SK-N-MC (cell line): ENCODE results near the gene CEP126.

Source experiments
- EZH2 ChIP-seq: fragments of 200-600 bp; sonication (generic); IDR thresholded peaks from one replicate; pipeline ENCODE4 v1.6.1; 2017; ENCODE audit warnings: antibody characterized with exemption
- FOXP2 ChIP-seq: optimal IDR thresholded peaks from 2 replicates; pipeline ENCODE3; 2011; ENCODE audit warnings: mild to moderate bottlenecking, moderate library complexity; ENCODE audit not compliant: insufficient read depth; ENCODE audit errors: extremely low read length, control extremely low read depth
- POLR2AphosphoS5 ChIP-seq: IDR thresholded peaks from 2 replicates; pipeline ENCODE4 v1.6.1; 2012; ENCODE audit warnings: mild to moderate bottlenecking, low read depth, low read length, borderline replicate concordance

- TF ChIP-seq EZH2 (no peak), POLR2AphosphoS5 (no peak), FOXP2 (no peak)
These were observed 30.1 kb downstream of the CEP126 start for GRCh38 chr11:101944923-101945322.
